Astrocyte of the spinal cord (primary cell): ENCODE measurements around the gene CGNL1.

Experiments used
- DNase-seq: peaks from one replicate; pipeline ENCODE4 v3.0.0; 2011; ENCODE audit warnings: low read depth, low spot score
- H3K4me3 ChIP-seq: 2 replicates; pipeline ENCODE4 v1.5.1; 2011; ENCODE audit warnings: low read depth, mild to moderate bottlenecking, low read length, moderate library complexity
- in situ Hi-C: cut with HindIII; loops from 2 replicates; pipeline ENCODE4 v1.10.0; 2017; ENCODE audit warnings: low sequenced_read_pairs
- TF ChIP-seq, protein P1 (sequence below): IDR thresholded peaks from 2 replicates; pipeline ENCODE4 v1.5.1; 2012; ENCODE audit warnings: low read depth, mild to moderate bottlenecking, low read length, inconsistent platforms

CGNL1 gene

DNA sequence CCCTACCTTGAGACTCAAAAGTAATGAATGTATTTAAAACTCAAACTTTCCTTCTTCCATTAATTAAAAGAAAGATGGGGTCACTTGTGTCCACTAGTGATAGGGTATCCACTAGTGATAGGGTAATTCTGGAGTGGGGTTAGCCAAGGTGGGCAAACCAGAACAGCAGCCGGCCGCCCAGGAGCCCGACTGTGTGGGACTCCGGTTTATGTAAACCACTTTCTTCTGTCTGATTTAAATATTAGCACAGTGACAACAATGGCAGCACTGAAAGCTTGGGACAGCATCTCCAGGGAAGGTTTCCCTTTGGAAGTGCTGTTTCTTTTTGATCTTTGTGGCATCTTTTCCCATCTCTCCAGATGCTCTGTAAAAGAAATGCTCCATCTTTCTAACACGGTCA lies 216.1 kb downstream of the CGNL1 start:
- H3K4me3 ChIP-seq = no peak overlapping the region
- in situ Hi-C loops = no loop called here
- DNase-seq = no peak
- TF ChIP-seq, protein P1, sequence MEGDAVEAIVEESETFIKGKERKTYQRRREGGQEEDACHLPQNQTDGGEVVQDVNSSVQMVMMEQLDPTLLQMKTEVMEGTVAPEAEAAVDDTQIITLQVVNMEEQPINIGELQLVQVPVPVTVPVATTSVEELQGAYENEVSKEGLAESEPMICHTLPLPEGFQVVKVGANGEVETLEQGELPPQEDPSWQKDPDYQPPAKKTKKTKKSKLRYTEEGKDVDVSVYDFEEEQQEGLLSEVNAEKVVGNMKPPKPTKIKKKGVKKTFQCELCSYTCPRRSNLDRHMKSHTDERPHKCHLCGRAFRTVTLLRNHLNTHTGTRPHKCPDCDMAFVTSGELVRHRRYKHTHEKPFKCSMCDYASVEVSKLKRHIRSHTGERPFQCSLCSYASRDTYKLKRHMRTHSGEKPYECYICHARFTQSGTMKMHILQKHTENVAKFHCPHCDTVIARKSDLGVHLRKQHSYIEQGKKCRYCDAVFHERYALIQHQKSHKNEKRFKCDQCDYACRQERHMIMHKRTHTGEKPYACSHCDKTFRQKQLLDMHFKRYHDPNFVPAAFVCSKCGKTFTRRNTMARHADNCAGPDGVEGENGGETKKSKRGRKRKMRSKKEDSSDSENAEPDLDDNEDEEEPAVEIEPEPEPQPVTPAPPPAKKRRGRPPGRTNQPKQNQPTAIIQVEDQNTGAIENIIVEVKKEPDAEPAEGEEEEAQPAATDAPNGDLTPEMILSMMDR = no peak

DNA sequence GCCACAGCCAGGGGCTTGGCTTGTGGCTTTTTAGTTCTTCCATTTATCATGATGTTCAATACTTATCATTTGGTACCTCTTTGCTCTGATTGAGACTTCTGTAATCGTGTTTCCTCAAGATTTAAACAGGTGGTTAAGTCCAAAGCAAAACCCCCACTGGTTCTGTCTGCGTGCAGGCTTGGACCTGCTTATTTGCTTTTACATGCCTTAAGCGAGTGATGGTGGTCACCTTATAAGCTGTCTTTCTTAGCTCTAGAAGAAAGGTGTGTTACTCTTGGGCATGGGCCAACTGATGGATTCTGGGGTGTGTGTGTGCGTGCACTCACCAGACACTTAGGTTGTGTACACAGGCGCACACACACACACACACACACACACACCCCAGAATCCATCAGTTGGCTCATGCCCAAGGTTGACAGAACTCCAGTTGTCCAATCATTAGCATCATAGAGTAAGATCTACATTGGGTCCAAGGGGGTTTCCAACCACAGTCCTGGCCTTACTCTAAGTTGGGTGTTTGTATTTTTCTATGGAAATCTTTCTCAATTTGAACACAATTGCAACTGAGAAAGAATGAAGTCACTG lies 216.6 kb downstream of the CGNL1 start:
- DNase-seq = no peak
- in situ Hi-C loops = no loop called here
- TF ChIP-seq, protein P1 = no peak
- H3K4me3 ChIP-seq = no peak overlapping the region

DNA sequence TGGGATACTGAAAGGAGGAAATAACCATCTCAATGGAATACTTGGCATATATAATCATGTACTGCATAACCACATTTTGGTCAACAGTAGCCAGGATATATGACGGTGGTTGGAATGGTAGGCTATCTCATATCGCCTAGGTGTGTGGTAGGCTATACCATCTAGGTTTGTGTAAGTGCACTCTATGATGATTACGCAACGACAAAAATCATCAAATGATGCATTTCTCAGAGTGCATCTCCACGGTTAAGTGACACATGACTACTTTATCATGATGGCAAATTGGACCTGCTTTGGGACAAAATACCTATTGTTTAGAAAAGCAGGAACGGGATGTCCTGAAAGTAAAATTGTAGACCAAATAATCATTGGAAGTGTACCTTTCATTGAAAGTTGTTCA lies 218.2 kb downstream of the CGNL1 start:
- H3K4me3 ChIP-seq = no peak overlapping the region
- no peak for DNase-seq
- TF ChIP-seq, protein P1 = no peak
- in situ Hi-C loops = no loop called here

DNA sequence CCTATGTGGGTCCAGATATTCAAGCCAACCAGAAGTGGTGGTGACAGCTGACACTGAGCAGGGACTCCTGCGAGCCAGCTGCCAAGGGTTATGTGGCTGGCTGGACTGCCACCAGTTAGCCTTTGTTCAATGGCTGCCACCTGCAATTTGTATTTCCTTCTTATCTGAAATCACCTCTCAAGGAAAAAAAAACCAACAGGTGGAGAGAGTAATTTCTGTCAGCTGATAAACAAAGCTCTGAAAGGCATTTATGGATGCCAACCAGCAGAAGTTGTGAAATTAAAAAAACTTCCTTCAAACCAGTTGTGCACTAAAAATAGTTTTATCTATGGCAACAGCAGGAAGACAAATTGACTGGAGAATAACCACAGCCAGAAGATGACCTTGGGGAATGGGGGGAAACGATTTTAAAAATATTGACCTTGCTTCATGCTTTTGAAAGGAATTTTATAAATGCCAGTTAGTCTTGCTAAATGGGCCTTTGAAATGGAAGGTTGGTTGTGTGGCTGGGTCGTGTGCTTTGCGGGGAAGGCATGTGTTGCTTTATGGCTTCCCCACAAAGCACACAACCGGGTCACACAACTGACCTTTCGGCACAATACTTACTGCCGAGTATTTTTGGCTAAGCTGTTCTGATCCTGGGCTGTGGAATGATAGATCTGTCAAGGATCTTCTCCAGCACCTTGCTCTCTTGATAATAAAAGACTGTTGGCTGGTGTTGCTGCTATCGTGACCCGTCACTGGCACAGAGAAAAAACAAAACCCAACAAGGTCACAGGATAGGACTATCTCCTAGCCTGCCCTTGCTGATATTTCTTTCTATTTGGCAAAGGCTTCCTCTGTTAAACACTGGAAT lies 218.9 kb downstream of the CGNL1 start:
- in situ Hi-C loops = no loop called here
- TF ChIP-seq, protein P1 = no peak
- DNase-seq = no peak
- no peak overlapping the region for H3K4me3 ChIP-seq

DNA sequence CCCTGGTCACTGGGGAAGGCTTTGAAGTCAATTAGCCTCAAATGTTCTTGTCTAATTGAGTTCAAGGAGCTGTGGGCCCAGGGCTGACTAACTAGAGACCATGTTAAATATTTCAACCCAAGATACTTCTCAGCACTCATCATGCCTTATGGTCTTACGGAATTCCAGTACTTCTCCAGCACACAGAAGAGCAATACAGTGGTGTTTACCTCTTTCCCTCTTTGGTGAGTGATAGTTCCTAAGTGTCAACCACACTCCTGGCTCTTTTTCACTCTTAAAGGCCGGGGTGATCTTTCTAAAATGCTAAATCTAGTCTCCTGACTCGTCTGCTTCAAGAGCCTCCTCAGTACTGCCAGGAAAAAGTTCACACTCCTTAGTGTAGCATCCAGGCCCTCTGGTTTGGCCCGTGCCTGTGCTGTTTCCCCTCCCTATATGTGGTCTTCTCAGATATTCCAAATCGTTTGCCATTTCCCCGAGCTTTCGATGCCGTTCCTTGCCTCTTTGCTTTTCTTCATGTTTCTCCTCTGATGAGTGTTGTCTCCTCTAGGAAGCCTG lies 220.1 kb downstream of the CGNL1 start:
- in situ Hi-C loops = no loop called here
- H3K4me3 ChIP-seq = no peak overlapping the region
- TF ChIP-seq, protein P1 = no peak
- DNase-seq = no peak

DNA sequence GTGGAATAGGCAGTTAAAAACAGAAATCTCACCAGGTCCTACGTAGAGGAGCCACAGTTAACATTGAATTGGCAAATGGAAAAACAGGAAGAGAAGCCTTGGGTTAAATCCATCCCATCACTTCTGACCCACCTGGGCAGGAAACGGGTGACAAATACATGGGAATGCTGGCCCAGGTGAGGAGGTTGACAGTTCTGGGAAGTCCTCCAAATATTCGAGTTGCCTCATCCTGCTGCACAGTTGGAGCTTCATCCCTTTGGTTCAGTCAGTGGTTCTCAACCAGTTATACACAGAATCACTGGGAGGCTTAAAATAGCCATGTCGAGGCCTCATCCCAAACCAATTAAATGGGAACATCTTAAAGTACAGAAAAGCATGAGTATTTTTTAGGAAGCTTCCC lies 220.7 kb downstream of the CGNL1 start:
- DNase-seq = no peak
- in situ Hi-C loops = no loop called here
- H3K4me3 ChIP-seq = no peak overlapping the region
- TF ChIP-seq, protein P1 = no peak
